COLO829 (cell line): Measurements from ENCODE around the gene C1RL.
"Not testable (repeated sequence)": the region's sequence is repeated elsewhere in the genome, so short reads cannot be mapped to it uniquely, and the experiment has no call there.

Source experiments
- DNase-seq: peaks from one replicate; pipeline ENCODE4 v3.0.0; 2012; ENCODE audit warnings: low spot score

C1RL gene

DNA sequence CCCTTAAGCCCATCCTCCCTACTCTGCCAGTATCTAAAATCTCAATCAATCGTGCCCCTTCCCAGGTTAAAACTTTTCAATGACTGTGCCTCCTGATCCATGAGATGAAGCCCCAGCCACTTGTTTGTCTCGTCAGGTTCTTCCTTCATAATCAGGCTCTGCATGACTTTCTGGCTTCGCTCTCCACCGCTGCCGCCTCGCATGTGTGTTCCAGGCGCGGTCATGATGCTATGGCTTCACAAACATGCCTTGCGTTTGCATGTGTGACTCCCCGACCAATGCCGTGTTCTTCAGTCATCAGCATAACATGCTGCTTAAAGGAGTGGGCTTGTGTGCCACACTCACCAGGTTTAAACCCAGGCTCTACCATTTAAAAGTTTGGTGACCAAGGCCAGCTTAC, 5.0 kb upstream of the C1RL start:
- no peak for DNase-seq

GRCh38 chr12:7113389-7113871, 4.4 kb upstream of the C1RL start:
- DNase-seq = peak; percentile 68

- DNase-seq = no peak
Observed at GRCh38 chr12:7112041-7112440, 3.0 kb upstream of the C1RL start.

GRCh38 chr12:7110661-7111060, 1.6 kb upstream of the C1RL start:
- DNase-seq = no peak

GRCh38 chr12:7109572-7109920, 532 bp upstream of the C1RL start:
- DNase-seq = no peak

GRCh38 chr12:7108003-7108795, 815 bp downstream of the C1RL start:
- no peak for DNase-seq

DNA sequence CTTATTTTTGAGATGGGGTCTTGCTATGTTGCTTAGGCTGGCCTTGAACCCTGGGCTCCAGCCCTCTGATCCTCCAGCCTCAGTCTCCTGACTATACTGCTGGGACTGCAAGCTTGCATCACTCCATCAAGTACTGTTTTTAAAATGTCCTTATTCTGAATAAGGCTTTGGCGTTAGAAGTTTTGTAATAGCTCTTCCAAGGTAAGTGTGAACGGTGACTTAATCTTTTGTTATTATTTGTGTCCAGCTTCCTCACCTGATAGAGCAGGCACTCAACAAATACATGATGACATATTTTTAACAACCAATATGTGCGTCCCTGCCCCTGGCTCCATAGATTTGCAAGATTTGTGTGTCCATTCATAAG, 1.4 kb downstream of the C1RL start:
- DNase-seq = no peak

- not testable (repeated sequence) for DNase-seq
Observed at GRCh38 chr12:7107181-7107580, 1.8 kb downstream of the C1RL start.

DNA sequence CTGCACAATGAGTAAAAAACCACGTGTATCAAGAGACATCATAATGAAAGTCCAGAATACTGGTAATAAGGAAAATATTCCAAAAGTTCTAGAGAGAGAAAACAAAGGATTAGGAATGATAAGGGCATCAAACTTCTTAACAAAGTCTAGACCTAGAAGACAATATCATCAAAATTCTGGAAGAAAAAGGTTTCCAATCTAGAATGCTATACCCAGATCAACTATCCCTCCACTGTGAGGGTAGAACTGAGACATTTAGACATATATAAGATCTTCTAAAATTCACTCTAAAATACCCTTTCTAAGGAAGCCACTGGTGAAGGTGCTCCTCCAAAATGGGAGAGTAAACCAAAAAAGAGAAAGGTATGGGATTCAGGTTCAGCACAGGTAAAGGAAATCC, 2.9 kb downstream of the C1RL start:
- DNase-seq = no peak

DNA sequence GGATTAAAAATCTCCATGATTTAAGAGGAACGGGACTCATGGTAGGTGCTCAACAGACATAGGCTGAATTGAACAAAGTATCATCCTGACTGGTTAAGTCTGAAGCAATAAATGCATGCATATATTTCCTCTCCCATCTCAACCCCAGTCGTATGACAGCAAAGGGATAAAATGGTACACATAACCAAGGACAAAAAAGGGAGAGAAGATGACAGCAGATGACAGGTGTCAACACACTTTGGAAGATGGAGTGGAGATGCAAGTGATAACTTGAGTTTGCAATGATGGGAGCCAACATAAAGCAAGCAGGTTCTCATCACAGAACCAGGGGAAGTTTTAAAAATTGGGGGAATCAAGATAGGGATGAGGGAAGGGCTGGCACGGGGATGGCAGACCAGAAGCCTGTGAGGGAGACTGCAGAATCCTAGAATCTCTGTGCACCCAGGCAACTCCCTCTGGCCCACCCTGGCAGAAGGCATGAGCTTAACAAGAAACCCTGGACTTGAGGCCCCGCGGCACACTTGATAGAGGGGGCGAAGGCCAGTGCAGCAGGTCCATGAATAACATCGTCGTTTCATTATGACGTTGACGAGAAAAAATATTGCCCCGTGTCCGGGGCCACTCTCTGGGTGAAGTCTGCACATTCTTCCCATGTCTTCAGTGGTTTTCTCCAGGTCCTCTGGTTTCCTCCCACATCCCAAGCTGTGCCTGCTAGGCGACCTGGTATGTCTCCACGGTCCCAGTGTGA, 5.0 kb downstream of the C1RL start:
- no peak for DNase-seq

- no peak for DNase-seq
Observed at GRCh38 chr12:7102582-7102981, 6.4 kb downstream of the C1RL start.

- no peak for DNase-seq
Observed at GRCh38 chr12:7101694-7102131, 7.3 kb downstream of the C1RL start.

GRCh38 chr12:7101047-7101693, 7.8 kb downstream of the C1RL start:
- no peak for DNase-seq

- no peak for DNase-seq
Observed at GRCh38 chr12:7100239-7100638, 8.8 kb downstream of the C1RL start.

DNA sequence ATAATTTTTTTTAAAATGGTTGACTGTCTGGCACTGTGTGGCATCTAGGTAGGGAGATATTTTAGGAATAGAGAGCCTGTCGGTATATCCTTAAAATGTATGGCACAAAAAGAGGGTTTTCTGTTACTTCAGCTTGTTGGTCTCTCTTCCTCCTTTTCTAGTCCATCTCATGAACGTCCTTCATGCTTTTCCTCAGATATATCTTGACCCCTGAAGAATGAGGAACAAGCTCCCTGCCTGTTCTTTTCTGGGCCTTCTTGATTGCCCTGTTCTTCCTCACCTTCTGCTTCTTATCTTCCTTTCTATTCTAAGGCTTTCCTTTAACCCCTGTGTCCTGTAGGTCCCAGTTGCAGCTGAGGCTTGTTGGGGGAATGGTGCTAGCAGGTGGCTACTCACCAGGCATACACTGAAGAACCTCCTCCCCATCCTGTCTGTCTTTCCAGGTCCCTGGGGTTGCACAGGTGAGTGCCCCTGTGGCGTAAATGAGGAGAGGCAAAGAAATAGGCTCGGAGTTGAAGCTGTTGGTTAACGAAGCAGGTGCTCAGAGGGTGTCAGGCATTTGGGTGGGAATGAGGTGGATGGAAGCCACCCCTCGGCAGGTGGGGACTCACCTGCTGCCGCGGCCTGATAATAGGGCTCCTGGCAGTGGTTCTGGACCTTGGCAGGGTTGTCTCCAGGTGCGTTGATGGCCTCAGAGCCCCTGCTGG, 9.6 kb downstream of the C1RL start:
- no peak for DNase-seq

DNA sequence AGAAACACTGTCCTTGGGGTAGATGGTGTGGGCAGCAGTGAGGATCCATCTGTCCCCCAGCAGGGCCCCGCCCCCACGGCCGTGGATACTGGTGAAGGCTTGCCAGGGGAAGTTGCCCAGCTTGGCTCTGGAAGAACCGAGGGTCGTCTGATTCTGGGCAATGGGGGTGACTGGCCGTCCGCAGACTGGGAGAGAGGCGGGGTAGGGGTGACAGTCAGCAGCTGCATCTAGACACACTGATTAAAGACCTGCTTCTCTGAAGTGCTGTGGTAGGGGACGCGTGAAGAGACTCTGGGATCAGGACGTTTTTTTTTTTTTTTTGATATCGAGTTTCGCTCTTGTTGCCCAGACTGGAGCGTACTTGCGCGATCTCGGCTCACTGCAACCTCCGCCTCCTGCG, 12.0 kb downstream of the C1RL start:
- DNase-seq = no peak

DNA sequence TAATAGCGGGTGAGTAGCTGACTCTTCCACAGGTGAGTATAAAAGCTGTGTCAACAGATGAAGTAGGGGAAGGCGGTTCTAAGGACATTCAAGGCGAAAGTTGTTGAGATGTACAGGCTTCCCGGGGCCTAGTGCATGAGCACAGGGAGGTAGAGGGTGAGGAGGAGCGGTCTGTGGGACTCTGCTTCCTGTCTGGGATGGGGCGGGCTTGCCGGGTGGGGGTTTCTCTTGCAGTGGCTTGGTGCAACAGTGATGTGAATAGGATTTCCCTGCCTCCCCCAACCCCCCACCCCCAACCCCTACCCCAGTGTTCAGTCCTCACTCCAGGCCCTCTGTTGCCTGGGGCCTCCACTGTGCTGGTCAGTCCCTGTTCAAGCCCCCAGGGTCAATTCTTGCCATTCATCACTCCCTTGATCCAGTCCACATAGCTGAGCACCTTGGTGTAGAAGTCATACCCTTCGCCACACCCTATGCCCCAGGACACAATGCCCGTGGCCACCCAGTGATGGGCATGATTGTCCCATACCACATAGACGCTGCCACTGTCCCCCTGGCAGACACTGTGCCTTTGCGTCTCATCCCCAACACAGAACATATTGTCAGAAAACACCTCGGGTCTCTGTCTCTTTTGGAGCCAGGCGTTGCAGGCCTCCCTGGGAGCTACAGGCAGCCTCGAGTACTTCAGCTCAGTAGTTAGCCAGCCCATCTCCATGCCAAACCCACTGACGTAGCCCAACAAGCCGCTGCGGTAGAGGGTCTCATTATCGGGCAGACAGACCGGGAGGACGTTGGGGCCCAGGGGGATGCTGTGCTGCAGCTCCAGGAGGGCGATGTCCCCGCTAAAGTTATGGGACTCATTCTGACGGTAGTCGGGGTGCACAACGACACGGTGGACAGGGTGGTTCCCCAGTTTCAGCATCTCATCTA, 12.7 kb downstream of the C1RL start:
- DNase-seq = no peak

DNA sequence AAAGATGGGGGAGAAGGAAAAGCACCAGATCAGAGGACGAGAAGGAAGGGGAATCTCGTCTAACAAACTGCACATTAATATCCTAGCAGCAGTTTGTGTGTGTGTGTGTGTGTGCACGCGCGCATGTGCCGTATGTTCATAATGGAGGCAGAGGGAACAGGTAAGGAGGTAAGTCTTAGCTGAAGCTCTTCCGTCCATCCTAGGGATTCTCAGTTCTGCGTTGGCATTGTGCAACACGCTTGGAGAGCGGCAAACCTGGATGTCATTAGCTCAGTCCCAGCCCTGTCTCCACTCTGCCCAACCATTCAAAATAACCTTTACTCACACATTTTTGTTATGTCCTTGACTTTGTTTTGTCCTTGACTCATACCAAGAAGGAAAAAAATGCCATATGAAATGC, 15.1 kb downstream of the C1RL start:
- no peak for DNase-seq

- DNase-seq = no peak
Observed at GRCh38 chr12:7093486-7093885, 15.5 kb downstream of the C1RL start.

DNA sequence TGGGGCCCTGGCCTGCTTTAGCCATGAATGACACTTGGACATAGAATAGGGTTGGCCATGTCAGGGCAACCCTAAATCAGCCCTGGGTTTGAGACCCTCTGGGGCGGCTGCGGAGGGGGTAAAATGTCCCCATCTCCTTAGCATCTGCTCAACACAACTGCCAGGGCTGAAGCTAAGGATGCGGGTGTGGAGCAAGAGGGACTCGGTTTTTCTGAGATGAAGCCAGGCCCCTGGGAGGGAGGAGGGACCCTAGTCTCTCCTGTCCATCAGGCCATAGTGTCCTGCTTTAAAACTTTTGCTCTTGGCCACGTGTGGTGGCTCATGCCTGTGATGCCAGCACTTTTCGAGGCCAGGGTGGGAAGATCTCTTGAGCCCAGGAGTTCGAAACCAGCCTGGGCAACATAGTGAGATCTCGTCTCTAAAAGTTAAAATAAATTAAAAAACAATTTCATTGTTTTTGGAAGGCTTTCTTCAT, 16.0 kb downstream of the C1RL start:
- DNase-seq = no peak
